Ishikawa (cell line): Measurements from ENCODE around the gene CTR9.

Source experiments
- CEBPB ChIP-seq: IDR thresholded peaks from 2 replicates; pipeline ENCODE4 v1.6.1; 2012
- CREB1 ChIP-seq: IDR thresholded peaks from 2 replicates; pipeline ENCODE4 v1.6.1; 2012; ENCODE audit warnings: low read depth
- EGR1 ChIP-seq: IDR thresholded peaks from 2 replicates; pipeline ENCODE4 v1.6.1; 2012
- EP300 ChIP-seq: IDR thresholded peaks from 2 replicates; pipeline ENCODE4 v1.6.1; 2012; ENCODE audit warnings: borderline replicate concordance
- FOXM1 ChIP-seq: IDR thresholded peaks from 2 replicates; pipeline ENCODE4 v1.6.1; 2012; ENCODE audit warnings: low read depth, borderline replicate concordance
- MAX ChIP-seq: IDR thresholded peaks from 2 replicates; pipeline ENCODE4 v1.6.1; 2012
- NFIC ChIP-seq: IDR thresholded peaks from 2 replicates; pipeline ENCODE4 v1.6.1; 2012
- RAD21 ChIP-seq: IDR thresholded peaks from 2 replicates; pipeline ENCODE4 v1.6.1; 2012; ENCODE audit warnings: low read depth
- REST ChIP-seq: IDR thresholded peaks from 2 replicates; pipeline ENCODE4 v1.6.1; 2012; ENCODE audit warnings: low read depth, mild to moderate bottlenecking
- TAF1 ChIP-seq: IDR thresholded peaks from 2 replicates; pipeline ENCODE4 v1.6.1; 2012; ENCODE audit warnings: low read depth, mild to moderate bottlenecking
- TCF12 ChIP-seq: IDR thresholded peaks from 2 replicates; pipeline ENCODE4 v1.6.1; 2012; ENCODE audit warnings: low read depth
- TEAD4 ChIP-seq: IDR thresholded peaks from 2 replicates; pipeline ENCODE4 v1.6.1; 2012
- USF1 ChIP-seq: IDR thresholded peaks from 2 replicates; pipeline ENCODE4 v1.6.1; 2012
- YY1 ChIP-seq: IDR thresholded peaks from 2 replicates; pipeline ENCODE4 v1.6.1; 2012; ENCODE audit warnings: low read depth
- ZBTB7A ChIP-seq: IDR thresholded peaks from 2 replicates; pipeline ENCODE4 v1.6.1; 2012; ENCODE audit warnings: low read depth

Gene CTR9

GRCh38 chr11:10750838-10751580 is at the start of gene CTR9:
CTR9 (plus strand) TSS chr11:10751246; CDS start chr11:10751413, 167 bp downstream.
- TF ChIP-seq REST (no peak), NFIC (no peak), MAX (peak; percentile 89), CREB1 (peak; percentile 54), CEBPB (peak; percentile 95), ZBTB7A (no peak), USF1 (0 out of 2 replicates have a peak, but pooled peaks have one; percentile 8), EP300 (no peak), YY1 (0 out of 2 replicates have a peak, but pooled peaks have one; percentile 57), RAD21 (no peak), EGR1 (peak; percentile 43; the same call in 1 of the 2 replicates), FOXM1 (no peak), TEAD4 (no peak; the same call in 1 of the 2 replicates), TCF12 (peak; percentile 65; the same call in 1 of the 2 replicates), TAF1 (peak; percentile 91)

GRCh38 chr11:10701982-10702381 is 49.1 kb upstream of the CTR9 start:
- TF ChIP-seq REST (no peak), TCF12 (no peak), TAF1 (no peak), MAX (no peak), YY1 (no peak), CREB1 (no peak), EP300 (no peak), RAD21 (no peak), USF1 (no peak), NFIC (no peak), TEAD4 (no peak), EGR1 (no peak)

- TF ChIP-seq RAD21 (no peak), TEAD4 (no peak), USF1 (no peak), EGR1 (no peak), CREB1 (no peak), TAF1 (no peak), TCF12 (no peak), EP300 (no peak), YY1 (no peak), REST (no peak), FOXM1 (no peak), ZBTB7A (no peak), CEBPB (no peak), MAX (no peak), NFIC (no peak)
Observed at GRCh38 chr11:10708131-10708530, 42.9 kb upstream of the CTR9 start.
